ENCODE data around the gene TRABD. TPM values are rescaled to one million over a fixed set of nuclear protein-coding genes. Genes with fewer than 3 reads are reported as not detected.

Gene TRABD
- polyA plus RNA-seq, 1 donor (not counting 4 experiments of a cell fraction or from before 2014, with no cell fraction given), result 22.7 TPM

DNA sequence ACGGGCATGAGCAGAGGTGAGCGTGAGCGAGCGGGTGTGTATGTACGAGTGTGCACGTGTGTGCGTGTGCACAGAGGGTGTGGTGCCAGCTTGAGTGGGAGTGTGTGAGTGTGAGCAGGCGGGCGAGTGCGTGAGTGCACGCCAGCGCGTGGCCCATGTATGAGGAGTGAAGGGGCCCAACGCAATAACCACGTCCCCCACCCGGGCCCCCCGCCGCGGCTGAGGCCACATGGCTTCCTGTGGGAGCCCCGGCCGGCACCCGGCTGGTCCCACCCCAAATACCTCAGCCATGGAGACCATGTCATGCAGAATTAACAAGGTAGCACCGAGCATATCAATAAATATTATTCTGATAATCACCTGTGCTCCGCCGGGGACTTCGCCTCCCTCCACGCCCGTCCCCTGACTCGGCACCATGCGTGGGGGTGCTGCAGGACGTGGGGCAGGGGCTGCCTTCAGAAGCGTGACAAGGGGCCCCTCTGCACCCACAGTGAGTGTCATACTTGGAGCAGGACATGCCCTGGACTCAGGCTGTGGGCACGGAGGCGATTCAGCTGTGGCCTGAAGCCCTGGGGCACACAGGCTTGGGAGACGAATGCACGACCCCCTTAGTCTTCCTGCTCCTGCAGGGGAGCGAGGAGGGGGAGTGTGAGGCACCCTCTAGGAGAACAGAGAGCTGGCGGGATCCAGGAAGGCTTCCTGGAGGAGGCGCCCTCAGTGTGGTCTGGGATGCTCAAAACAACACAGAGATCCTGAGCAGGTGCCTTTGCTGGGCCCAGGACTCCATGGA is 5.6 kb upstream of the TRABD start:
- no peak overlapping the region for H3K9ac ChIP-seq (ENCODE audit: control insufficient read depth, extremely low read depth, insufficient read depth, low read length)
- H3K4me2 ChIP-seq (ENCODE audit: control insufficient read depth, extremely low read depth, insufficient read depth, low read depth, low read length), result no peak overlapping the region
- dilution Hi-C loops (cut with MboI; ENCODE audit: extremely low pct_ligation_motif_present, low sequenced_read_pairs), result no loop called here
- H3K4me1 ChIP-seq (ENCODE audit: control insufficient read depth, extremely low read depth, insufficient read depth, low read length), result no peaks in the 10 kb centered on the region
- no peaks in the 10 kb centered on the region for H3K9me3 ChIP-seq (ENCODE audit: control insufficient read depth, low read depth, low read length)
- H3K27ac ChIP-seq (ENCODE audit: control insufficient read depth, insufficient read depth, low read length), result no peak overlapping the region
- no peaks in the 10 kb centered on the region for H3K27me3 ChIP-seq (ENCODE audit: control insufficient read depth, extremely low read depth, insufficient read depth, low read length)
- no peaks in the 10 kb centered on the region for H3K36me3 ChIP-seq (ENCODE audit: control insufficient read depth in 2 of 2, extremely low read depth in 1 of 2, insufficient read depth in 2 of 2, low read length in 2 of 2)
- DNase-seq (ENCODE audit: low read depth, low spot score) (no peak), FAIRE-seq (no peak)
- no peaks in the 10 kb centered on the region for H3K79me2 ChIP-seq (ENCODE audit: control insufficient read depth, insufficient read depth, low read length)
- no peaks in the 10 kb centered on the region for H3K9me1 ChIP-seq (ENCODE audit: control insufficient read depth, extremely low read depth, insufficient read depth, low read length)
- no peak overlapping the region for H2AFZ ChIP-seq (ENCODE audit: control insufficient read depth, low read length)
- no peak overlapping the region for H3K4me3 ChIP-seq (ENCODE audit: control insufficient read depth in 2 of 3, extremely low read depth in 1 of 3, insufficient read depth in 2 of 3, low read depth in 1 of 3, low read length in 3 of 3)
- no peaks in the 10 kb centered on the region for H4K20me1 ChIP-seq (ENCODE audit: control insufficient read depth, extremely low read depth, insufficient read depth, low read length)
- no peak for TF ChIP-seq EZH2 (IDR thresholded peaks at IDR 0.05; ENCODE audit: low read length)
- TF ChIP-seq, protein P1, sequence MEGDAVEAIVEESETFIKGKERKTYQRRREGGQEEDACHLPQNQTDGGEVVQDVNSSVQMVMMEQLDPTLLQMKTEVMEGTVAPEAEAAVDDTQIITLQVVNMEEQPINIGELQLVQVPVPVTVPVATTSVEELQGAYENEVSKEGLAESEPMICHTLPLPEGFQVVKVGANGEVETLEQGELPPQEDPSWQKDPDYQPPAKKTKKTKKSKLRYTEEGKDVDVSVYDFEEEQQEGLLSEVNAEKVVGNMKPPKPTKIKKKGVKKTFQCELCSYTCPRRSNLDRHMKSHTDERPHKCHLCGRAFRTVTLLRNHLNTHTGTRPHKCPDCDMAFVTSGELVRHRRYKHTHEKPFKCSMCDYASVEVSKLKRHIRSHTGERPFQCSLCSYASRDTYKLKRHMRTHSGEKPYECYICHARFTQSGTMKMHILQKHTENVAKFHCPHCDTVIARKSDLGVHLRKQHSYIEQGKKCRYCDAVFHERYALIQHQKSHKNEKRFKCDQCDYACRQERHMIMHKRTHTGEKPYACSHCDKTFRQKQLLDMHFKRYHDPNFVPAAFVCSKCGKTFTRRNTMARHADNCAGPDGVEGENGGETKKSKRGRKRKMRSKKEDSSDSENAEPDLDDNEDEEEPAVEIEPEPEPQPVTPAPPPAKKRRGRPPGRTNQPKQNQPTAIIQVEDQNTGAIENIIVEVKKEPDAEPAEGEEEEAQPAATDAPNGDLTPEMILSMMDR (optimal IDR thresholded peaks at IDR 0.05 in 1 of 3, IDR thresholded peaks at IDR 0.05 in 1 of 3, conservative IDR thresholded peaks at IDR 0.05 in 1 of 3; ENCODE audit: extremely low read depth in 1 of 3, insufficient read depth in 2 of 3, low read length in 3 of 3), result no peak

DNA sequence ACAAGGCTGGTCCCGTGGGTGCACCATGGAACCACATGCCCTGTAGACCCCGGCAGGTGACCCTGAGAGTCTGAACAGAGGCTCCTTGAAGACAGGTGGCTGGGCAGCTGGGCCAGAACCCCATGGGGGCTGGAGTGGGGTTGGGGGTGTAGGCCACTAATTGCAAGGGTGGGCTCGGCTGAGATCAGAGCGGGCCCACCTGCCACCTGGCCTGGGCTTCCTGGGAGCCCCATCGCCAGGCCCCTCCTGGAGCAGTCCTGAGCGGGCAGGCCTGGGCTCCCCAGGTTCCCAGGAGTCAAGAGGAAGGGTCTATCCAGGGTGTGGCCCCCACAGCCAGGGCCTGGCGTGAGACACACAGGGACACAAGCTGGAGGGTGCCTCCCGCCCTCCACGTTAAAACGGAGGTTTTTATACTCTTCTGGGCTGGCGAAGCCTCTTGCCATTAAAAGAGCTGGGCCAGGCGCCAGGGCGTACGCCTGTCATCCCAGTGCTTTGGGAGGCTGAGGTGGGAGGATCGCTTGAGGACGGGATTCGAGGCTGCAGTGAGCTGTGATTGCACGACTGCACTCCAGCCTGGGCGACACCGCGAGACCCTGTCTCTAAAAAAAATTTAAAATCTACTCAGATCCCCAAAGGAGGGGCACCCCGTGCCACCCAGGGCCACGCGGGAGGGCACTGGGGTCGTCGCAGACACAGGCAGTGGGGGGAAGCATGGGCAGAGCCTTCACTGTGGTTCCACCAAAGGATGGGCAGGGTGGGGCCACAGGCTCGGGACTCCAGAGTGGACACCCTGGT is 4.8 kb upstream of the TRABD start:
- FAIRE-seq (no peak), DNase-seq (ENCODE audit: low read depth, low spot score) (no peak)
- no peaks in the 10 kb centered on the region for H3K36me3 ChIP-seq (ENCODE audit: control insufficient read depth in 2 of 2, extremely low read depth in 1 of 2, insufficient read depth in 2 of 2, low read length in 2 of 2)
- no peak overlapping the region for H2AFZ ChIP-seq (ENCODE audit: control insufficient read depth, low read length)
- no peak overlapping the region for H3K4me2 ChIP-seq (ENCODE audit: control insufficient read depth, extremely low read depth, insufficient read depth, low read depth, low read length)
- H3K9me3 ChIP-seq (ENCODE audit: control insufficient read depth, low read depth, low read length), result no peaks in the 10 kb centered on the region
- no peaks in the 10 kb centered on the region for H3K9me1 ChIP-seq (ENCODE audit: control insufficient read depth, extremely low read depth, insufficient read depth, low read length)
- dilution Hi-C loops (cut with MboI; ENCODE audit: extremely low pct_ligation_motif_present, low sequenced_read_pairs), result no loop called here
- no peaks in the 10 kb centered on the region for H3K27me3 ChIP-seq (ENCODE audit: control insufficient read depth, extremely low read depth, insufficient read depth, low read length)
- H3K9ac ChIP-seq (ENCODE audit: control insufficient read depth, extremely low read depth, insufficient read depth, low read length), result no peak overlapping the region
- no peak overlapping the region for H3K4me3 ChIP-seq (ENCODE audit: control insufficient read depth in 2 of 3, extremely low read depth in 1 of 3, insufficient read depth in 2 of 3, low read depth in 1 of 3, low read length in 3 of 3)
- H3K27ac ChIP-seq (ENCODE audit: control insufficient read depth, insufficient read depth, low read length), result no peak overlapping the region
- no peaks in the 10 kb centered on the region for H3K79me2 ChIP-seq (ENCODE audit: control insufficient read depth, insufficient read depth, low read length)
- TF ChIP-seq EZH2 (IDR thresholded peaks at IDR 0.05; ENCODE audit: low read length), result no peak
- TF ChIP-seq, protein P1 (optimal IDR thresholded peaks at IDR 0.05 in 1 of 3, IDR thresholded peaks at IDR 0.05 in 1 of 3, conservative IDR thresholded peaks at IDR 0.05 in 1 of 3; ENCODE audit: extremely low read depth in 1 of 3, insufficient read depth in 2 of 3, low read length in 3 of 3), result no peak
- H3K4me1 ChIP-seq (ENCODE audit: control insufficient read depth, extremely low read depth, insufficient read depth, low read length), result no peaks in the 10 kb centered on the region
- no peaks in the 10 kb centered on the region for H4K20me1 ChIP-seq (ENCODE audit: control insufficient read depth, extremely low read depth, insufficient read depth, low read length)

All from keratinocyte (primary cell).